Subcutaneous adipose tissue (tissue), 4 donors: ENCODE measurements around the gene NEU2. TPM values are rescaled to one million over a fixed set of nuclear protein-coding genes. Genes with fewer than 3 reads are reported as not detected.

Experiments used
- CTCF ChIP-seq: fragments of 450-650 bp; IDR thresholded peaks from one replicate; pipeline ENCODE4 v1.5.1; 2016; ENCODE audit warnings: low read depth, mild to moderate bottlenecking, control low read depth, antibody characterized with exemption, moderate library complexity
- total RNA-seq, 4 donors: library from RNA; depleted of rRNA; stranded (reverse); fragments of >200 nt; gene quantifications; one replicate each; pipeline ENCODE4 v1.1.0, GENCODE V29; 2016

Gene NEU2
- total RNA-seq, 4 donors from 2014 or later = not detected

GRCh38 chr2:233020454-233020853, 12.0 kb upstream of the NEU2 start:
- TF ChIP-seq CTCF = no peak

GRCh38 chr2:233021771-233022170, 10.7 kb upstream of the NEU2 start:
- no peak for TF ChIP-seq CTCF

GRCh38 chr2:233022561-233022960, 9.9 kb upstream of the NEU2 start:
- no peak for TF ChIP-seq CTCF

GRCh38 chr2:233023007-233023760, 9.3 kb upstream of the NEU2 start:
- TF ChIP-seq CTCF = no peak

GRCh38 chr2:233023761-233024410, 8.6 kb upstream of the NEU2 start:
- no peak for TF ChIP-seq CTCF

- TF ChIP-seq CTCF = no peak
Measured at GRCh38 chr2:233025706-233026105, 6.8 kb upstream of the NEU2 start.

GRCh38 chr2:233026198-233026813, 6.2 kb upstream of the NEU2 start:
- TF ChIP-seq CTCF = no peak
